ENCODE data around the gene MTHFD1L. TPM values are rescaled to one million over a fixed set of nuclear protein-coding genes. Genes with fewer than 3 reads are reported as not detected.

MTHFD1L gene
- total and polyA plus RNA-seq, 2 of the 4 experiments (the other 2 are of a cell fraction), result 43.5 to 53.2 TPM

- peak overlapping the region; percentile 10; the same call in 1 of the 2 replicates for H3K14ac ChIP-seq (replicated peaks; ENCODE audit: low read depth, low read length)
- H3K36me3 ChIP-seq (ENCODE audit: control insufficient read depth, insufficient read depth, low read length), result peaks cover 38% of the 10 kb centered on the region
- peaks cover 44 to 68% of the 10 kb centered on the region in 2 experiments for H3K79me1 ChIP-seq (ENCODE audit: low read depth in 1 of 2, low read length in 2 of 2)
- 0 out of 2 replicates have a peak overlapping the region, but pooled peaks have one; percentile 1 for H2BK20ac ChIP-seq (ENCODE audit: low read depth, low read length)
- no peaks in the 10 kb centered on the region; the same call in 1 of the 2 replicates for H4K20me1 ChIP-seq (ENCODE audit: insufficient read depth, low read length)
- no peak overlapping the region for H3K18ac ChIP-seq (ENCODE audit: low read depth, low read length)
- no peak overlapping the region for H3K4me2 ChIP-seq (ENCODE audit: low read depth, low read length)
- H2AK5ac ChIP-seq (ENCODE audit: low read depth, low read length), result no peak overlapping the region
- no peak overlapping the region for H4K91ac ChIP-seq (ENCODE audit: insufficient read depth, low read depth, low read length)
- H3K27ac ChIP-seq (ENCODE audit: insufficient read depth, low read length), result peak overlapping the region; percentile 39; the same call in 1 of the 2 replicates
- peak; percentile 84 for TF ChIP-seq NFE2L2 (IDR thresholded peaks at IDR 0.05; ENCODE audit: low read depth, low read length)
- TF ChIP-seq POLR2A (IDR thresholded peaks at IDR 0.05; ENCODE audit: low read depth, low read length), result no peak
- peak; percentile 55 for TF ChIP-seq MAFK (IDR thresholded peaks at IDR 0.05; ENCODE audit: low read depth, low read length)
- BruUV-seq (replicated peaks), result no TSS peak
- intact Hi-C loops (cut with micrococcal nuclease) (loop anchor here (10.0 kb wide), 1 partner anchor 166 kb away; no protein-coding TSS in a partner anchor), in situ Hi-C loops (cut with MboI; ENCODE audit: low sequenced_read_pairs) (no loop called here), dilution Hi-C loops (cut with HindIII; ENCODE audit: low sequenced_read_pairs, unreplicated experiment) (no loop called here)
- no peak overlapping the region for H2AFZ ChIP-seq (replicated peaks; ENCODE audit: low read length, poor library complexity)
- H3K56ac ChIP-seq (ENCODE audit: extremely low read depth, insufficient read depth, low read length), result no peak overlapping the region
- ATAC-seq (ENCODE audit: low read depth) (no peak), DNase-seq (peak; percentile 57)
- H4K8ac ChIP-seq (ENCODE audit: low read depth in 2 of 2, low read length in 2 of 2), result no peak overlapping the region; a peak in 1 of 4 replicates
- H3K23ac ChIP-seq (ENCODE audit: low read depth, low read length), result no peak overlapping the region
- no peak overlapping the region for H2BK15ac ChIP-seq (ENCODE audit: low read depth, low read length)
- no peaks in the 10 kb centered on the region for H3K9me3 ChIP-seq (ENCODE audit: control insufficient read depth, insufficient read depth, low read length)
- H3K4me3 ChIP-seq (ENCODE audit: insufficient read depth, low read depth, low read length), result no peak overlapping the region
- ChIA-PET CTCF (no interaction called here), POLR2A (ENCODE audit: unreplicated experiment) (no interaction called here)
- 60% methylated on average over 1 of the region's 11 CpGs; no CpG with 5 or more reads in 1 of the 2 experiments for WGBS, 2 experiments (ENCODE audit: extremely low coverage in 2 of 2, insufficient read length in 1 of 2)
- no peaks in the 10 kb centered on the region for H3K27me3 ChIP-seq (ENCODE audit: control insufficient read depth, insufficient read depth, low read length)
- no peak overlapping the region for H3K4ac ChIP-seq (ENCODE audit: low read depth, low read length)
- H2BK120ac ChIP-seq (ENCODE audit: low read depth, low read length), result no peak overlapping the region
- no peak overlapping the region for H2AK9ac ChIP-seq (replicated peaks; ENCODE audit: low read depth, low read length, poor library complexity)
- H4K5ac ChIP-seq (ENCODE audit: low read depth, low read length), result peak overlapping the region; percentile 40; the same call in 1 of the 2 replicates
- no peak overlapping the region for H2BK5ac ChIP-seq (ENCODE audit: low read depth, low read length, poor library complexity, severe bottlenecking)
- peaks cover 16% of the 10 kb centered on the region for H3K4me1 ChIP-seq (ENCODE audit: control insufficient read depth, insufficient read depth, low read length)
- H3K9me1 ChIP-seq (ENCODE audit: insufficient read depth, low read length), result peaks cover 17% of the 10 kb centered on the region
- no peak overlapping the region for H3K9ac ChIP-seq (ENCODE audit: low read depth, low read length)
Measured at GRCh38 chr6:150898399-150899170, 33.1 kb downstream of the MTHFD1L start.
